Right lung (tissue), 5 donors: ENCODE measurements around the gene RRM1. TPM values are rescaled to one million over a fixed set of nuclear protein-coding genes. Genes with fewer than 3 reads are reported as not detected.
"Not testable (repeated sequence)": the region's sequence is repeated elsewhere in the genome, so short reads cannot be mapped to it uniquely, and the experiment has no call there.

ENCODE experiments used
- DNase-seq, 2 donors: peaks; one replicate each; pipeline ENCODE4 v3.0.0-alpha.2; 2013
- polyA plus RNA-seq, 5 donors: library from polyadenylated mRNA; unstranded; fragments of 120-200 nt; gene quantifications; one replicate each; pipeline versions ENCODE4 v1.2.1 to v1.2.3, GENCODE V29; 2013; ENCODE audit warnings: inconsistent platforms in 1 of 5, low replicate concordance in 1 of 5; ENCODE audit not compliant: insufficient read length in 5 of 5, insufficient read depth in 1 of 5

Gene RRM1
- polyA plus RNA-seq, 5 donors: 50.7 to 98.1 (median 72.4) TPM

DNA sequence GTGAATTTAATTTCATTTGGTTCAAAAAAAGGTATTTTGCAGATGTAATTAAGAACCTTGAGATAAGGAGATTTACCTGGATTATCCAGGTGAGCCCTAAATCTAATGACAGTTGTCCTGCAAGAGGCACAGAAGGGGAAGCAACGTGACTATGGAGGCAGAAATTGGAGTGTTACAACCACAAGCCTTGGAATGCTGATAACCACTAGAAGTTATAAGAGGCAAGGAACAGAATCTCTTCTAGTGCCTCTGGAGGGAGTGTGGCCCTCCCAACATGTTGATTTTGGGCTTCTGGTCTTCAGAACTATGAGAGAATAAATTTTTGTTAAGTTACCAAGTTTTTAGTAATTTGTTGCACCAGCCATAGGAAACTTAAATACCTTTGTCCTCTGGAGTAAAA lies 32.8 kb downstream of the RRM1 start:
- no peak for DNase-seq

DNA sequence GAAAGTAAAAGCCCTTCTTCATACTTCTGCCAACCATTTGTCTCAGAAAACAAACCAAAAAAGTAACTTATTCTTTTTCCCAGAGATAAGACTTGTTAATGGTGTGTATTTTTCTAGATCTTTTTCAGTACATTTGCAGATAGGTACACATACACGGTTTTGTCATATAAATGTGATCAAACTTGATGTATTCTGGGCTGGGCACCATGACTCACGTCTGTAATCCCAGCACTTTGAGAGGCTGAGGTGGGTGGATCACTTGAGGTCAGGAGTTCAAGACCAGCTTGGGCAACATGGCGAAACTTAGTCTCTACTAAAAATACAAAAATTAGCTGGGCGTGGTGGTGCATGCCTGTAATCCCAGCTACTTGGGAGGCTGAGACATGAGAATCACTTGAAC lies 35.6 kb downstream of the RRM1 start:
- DNase-seq: not testable (repeated sequence)

DNA sequence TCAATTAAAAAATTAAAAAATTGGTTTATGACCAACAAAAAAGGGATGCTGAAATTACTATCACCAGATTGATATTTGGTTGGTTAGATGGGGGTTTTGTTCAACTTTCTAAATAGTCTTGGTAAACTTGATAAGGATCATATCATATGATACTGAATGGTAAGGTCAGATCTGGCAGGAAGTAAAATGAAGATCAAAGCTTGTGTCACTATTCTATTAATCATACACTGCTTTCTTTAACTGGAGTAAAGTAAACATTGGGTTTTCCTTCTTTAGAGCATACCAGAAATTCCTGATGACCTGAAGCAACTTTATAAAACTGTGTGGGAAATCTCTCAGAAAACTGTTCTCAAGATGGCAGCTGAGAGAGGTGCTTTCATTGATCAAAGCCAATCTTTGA lies 40.2 kb downstream of the RRM1 start:
- no peak for DNase-seq

DNA sequence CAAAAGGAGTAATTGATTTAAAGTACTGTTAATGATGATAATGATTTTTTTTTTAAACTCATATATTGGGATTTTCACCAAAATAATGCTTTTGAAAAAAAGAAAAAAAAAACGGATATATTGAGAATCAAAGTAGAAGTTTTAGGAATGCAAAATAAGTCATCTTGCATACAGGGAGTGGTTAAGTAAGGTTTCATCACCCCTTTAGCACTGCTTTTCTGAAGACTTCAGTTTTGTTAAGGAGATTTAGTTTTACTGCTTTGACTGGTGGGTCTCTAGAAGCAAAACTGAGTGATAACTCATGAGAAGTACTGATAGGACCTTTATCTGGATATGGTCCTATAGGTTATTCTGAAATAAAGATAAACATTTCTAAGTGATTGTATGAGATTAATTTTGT lies 43.9 kb downstream of the RRM1 start:
- DNase-seq: no peak

DNA sequence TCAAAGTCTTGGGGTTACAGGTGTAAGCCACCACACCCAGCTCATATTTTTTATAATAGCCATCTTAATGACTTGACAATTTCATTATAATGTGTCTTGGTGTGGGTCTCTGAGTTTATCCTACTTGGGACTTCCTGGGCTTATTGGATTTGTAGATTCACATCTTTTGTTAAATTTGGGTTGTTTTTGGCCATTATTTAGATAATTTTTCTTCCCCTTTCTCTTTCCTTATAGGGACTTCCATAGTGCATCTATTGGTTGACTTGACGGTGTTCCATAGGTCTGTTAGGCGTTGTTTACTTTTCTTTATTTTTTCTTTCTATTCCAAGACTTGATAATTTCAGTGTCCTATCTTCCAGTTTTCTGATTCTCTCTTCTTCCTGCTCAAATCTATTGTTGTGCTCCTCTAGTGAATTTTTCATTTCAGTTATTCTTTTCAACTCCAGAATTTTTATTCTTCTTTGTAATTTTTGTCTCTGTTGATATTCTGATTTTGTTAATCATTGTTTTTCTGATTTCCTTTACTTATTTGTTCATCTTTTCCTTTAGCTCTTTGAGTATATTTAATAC lies 45.6 kb downstream of the RRM1 start:
- DNase-seq: no peak

DNA sequence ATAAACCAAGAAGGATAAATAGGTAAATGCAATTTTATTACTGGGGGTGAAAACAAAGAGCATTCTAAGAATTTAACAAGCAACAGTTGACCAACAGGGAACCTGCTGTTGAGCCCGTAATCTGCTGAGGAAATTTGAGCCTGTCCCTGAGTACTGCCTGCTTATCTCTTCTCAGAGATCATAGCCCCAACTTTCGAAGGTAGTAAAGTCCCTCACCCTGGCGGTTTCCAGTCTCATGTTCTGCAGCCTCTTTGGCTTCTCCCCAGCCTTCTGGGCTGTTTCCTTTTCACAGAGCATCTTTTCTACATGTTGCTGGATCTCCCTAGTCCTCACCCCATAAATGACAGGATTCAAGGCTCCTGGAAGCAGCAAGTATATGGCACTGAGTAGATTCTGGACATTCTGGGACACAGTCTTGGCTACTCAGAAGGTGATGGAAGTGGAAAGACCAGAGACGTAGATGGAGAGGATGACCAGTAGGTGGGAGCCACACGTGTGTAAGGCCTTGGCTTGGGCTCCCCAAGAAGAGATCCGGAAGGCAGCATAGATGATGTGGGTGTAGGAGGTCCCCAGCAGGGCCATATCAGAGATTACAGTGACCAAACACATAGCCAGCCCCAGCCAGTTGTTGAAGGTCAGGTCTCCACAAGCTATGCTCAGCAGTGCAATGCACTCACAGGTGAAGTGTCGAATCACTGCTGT lies 51.6 kb downstream of the RRM1 start:
- DNase-seq: no peak

DNA sequence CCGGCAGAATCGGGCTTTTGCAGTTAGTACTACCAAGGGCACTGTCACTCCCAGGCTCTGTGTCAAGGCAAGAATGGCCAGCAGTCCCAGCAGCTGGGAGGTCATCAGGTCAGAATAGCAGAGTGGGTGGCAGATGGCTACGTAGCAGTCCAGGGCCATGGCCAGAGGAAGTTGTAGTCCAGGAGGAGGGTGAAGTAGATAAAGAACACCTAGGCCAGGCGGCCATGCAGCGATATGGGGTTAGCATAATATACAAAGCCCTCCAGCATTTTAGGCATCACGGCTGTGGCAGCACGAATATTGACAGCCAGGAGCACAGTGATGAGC lies 52.1 kb downstream of the RRM1 start:
- no peak for DNase-seq

DNA sequence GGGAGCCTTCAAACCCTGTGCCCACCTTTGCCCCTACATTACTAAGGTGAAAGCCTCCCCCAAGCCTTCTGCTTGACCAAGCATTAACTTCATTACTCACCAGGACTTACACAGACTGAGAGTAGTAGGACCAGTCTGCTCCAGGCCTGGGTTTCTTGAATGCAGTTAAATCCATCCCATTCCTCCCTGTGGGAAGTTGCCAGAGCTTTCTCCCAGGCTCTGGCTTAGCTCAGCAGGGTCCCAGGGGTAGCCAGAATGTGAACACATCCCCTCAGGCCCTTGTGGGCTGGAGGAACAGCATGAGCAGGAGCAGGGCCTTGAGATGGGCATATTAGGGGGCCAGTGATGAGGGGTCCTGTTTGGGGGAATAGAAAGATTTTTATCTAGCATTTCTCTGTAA lies 59.9 kb downstream of the RRM1 start:
- DNase-seq: no peak

DNA sequence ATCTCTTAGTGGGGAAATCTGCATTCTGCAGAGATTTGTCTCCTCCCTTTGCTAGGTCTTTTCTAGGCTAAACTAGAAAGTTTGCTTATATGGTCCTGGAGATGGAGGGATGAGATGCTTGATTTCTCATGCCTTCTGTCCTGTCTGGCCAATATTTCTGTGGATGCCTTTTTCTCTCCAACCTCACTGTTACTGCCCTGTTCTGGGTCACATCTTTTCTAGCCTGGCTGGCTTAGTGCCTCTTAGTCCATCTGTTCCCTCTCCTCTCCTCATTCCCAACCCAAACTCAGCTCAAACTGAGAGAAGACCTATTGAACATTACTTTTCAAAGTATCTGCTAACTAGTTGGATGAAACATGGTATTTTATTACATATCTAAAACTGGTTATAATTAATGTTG lies 62.0 kb downstream of the RRM1 start:
- no peak for DNase-seq

DNA sequence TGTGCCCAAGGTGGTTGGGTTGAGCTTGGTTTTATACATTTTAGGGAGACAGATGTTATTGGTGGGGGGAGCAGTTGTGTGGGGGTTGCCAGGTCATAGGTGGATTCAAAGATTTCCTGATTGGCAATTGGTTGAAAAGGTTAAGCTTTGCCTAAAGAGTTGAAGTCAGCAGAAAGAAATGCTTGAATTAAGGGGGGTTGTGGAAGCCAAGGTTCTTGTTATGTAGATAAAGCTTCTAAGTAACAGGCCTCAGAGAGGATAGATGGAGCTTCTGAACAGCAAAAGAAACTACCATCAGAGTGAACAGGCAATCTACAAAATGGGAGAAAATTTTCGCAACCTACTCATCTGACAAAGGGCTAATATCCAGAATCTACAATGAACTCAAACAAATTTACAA lies 64.2 kb downstream of the RRM1 start:
- not testable (repeated sequence) for DNase-seq

DNA sequence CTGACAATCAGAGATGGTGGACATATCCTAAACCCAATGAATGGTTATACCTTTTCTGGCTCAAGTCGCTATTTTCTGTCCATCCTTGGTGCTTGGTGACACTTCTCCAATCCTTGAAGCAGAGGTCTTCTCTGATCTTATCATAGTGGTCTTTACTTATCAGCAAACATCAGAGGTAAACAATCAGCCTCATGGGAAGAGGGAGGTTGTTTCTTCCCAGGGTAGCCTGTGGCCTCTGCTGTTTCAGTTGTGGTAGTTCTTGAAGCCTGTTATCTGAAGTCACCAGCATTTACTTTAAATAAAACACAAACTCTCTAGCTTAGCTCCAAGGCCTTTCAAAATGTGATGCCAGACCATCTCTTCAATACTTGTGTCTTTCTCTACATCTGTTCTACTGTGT lies 66.7 kb downstream of the RRM1 start:
- no peak for DNase-seq

DNA sequence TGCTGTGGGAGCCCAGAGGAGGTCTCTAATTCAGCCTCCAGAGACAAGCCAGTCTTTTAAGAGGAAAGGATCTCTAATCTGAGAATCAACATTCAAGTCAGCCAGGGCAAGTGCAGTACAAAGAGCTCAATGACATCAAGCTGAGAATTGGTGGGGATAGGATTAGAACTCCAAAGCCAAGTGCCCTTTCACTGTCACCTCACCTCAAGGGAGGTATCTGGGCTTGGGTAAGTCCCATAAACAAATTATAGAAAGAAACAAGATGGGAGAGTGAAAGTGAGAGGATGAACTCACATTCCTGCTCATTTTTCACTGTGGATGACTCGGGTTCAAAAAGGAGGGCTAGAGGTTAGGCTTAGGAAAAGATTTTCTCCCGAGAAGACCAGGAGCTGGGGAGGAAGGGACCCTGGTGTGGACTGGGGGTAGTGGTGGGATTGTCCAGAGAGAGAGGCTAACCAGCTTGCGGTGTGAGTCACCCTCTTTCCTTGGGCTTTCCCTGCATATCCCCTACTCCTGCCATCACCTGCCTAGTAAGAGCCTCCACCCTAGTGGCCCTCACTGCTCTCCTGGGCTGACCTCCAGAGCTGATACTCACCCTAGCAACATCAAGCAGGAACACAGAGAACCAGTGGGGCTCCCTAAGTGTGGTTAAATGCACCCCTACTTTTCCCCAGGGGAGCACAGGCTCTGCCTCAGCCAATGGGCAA lies 70.4 kb downstream of the RRM1 start:
- no peak for DNase-seq

DNA sequence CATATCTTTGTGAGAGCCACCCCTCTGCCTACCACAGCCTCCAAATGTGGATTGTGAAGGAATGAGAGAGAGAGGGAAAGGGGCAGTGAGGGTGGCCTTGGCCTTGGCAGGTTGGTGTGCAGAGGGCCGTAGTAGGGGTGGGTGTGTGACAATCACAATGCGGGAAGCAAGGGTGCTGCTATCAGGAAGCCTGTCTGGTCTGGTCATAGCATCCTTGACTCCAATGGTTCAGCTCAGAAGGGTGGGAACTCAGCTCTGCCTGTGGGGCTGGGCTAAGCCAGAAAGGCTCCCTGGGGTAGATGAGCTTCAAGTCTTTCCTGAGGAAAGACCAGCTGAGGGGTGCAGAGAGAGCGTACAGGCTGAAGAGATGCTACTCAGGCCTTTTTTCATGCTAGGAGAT lies 72.7 kb downstream of the RRM1 start:
- no peak for DNase-seq

DNA sequence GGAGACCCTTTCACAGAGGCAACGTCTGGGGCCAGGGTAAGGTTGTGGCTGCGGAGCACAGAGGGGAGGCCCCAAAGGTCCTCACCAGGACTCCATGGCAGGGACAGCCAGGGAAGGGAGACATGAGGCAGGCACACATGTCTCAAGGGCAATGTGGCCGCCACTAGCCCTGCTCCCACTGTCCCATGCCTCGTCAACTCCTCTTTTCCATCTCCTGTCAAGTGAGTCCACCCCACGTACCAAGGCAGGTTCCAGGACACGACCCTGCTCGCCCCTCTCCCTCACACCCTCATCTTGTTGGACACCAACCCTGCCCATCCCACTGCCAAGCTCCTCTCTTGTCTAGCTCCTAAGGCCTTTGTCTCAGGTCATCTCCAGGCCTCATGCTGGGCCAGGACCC lies 73.2 kb downstream of the RRM1 start:
- no peak for DNase-seq

DNA sequence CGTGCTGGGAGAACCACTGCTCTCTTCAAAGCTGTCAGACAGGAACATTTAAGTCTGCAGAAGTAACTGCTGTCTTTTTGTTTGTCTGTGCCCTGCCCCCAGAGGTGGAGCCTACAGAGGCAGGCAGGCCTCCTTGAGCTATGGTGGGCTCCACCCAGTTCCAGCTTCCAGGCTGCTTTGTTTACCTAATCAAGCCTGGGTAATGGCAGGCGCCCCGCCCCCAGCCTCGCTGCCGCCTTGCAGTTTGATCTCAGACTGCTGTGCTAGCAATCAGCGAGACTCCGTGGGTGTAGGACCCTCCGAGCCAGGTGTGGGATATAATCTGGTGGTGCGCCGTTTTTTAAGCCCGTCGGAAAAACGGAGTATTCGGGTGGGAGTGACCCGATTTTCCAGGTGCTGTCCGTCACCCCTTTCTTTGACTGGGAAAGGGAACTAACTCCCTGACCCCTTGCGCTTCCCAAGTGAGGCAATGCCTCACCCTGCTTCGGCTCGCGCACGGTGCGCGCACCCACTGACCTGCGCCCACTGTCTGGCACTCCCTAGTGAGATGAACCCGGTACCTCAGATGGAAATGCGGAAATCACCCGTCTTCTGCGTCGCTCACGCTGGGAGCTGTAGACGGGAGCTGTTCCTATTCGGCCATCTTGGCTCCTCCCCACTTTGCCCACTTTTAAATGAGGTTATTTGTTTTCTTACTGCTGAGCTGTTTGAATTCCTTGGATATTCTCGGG lies 81.2 kb downstream of the RRM1 start:
- DNase-seq: not testable (repeated sequence)

DNA sequence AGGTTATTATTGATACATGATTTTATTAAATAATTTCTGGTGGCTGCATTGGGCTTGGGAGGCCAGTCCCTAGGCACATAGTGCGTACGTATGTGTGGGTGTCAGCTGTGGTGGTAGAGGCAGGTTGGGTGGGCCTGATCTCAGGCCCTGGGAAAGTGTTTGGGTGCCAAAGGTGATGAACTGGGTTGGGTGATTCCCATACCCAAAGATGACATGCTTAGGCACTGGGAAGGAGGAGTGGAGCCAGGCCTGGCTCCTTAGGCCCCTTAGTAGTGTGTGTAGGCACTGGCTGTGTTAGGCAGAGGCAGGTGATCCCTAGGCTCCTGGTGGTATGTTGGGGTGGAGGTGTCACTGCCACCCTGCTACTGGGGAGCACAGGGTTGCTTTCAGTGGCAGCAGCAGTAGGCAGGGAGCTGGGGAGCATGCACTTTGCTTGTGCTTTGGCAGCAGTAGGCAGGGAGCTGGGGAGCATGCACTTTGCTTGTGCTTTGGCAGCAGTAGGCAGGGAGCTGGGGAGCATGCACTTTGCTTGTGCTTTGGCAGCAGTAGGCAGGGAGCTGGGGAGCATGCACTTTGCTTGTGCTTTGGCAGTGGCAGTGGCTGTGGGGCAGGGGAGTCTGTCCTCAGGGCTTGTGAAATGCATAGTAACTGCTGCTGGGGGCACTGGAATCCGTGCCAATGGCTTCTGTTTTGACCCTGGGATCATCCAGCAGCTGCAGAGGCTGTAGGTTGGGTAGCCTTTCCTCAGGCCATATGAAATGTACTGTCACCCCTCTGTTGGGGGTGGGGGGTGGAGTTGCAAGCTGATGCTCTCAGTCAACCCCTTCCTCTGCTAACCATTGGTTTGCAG lies 84.4 kb downstream of the RRM1 start:
- DNase-seq: no peak

DNA sequence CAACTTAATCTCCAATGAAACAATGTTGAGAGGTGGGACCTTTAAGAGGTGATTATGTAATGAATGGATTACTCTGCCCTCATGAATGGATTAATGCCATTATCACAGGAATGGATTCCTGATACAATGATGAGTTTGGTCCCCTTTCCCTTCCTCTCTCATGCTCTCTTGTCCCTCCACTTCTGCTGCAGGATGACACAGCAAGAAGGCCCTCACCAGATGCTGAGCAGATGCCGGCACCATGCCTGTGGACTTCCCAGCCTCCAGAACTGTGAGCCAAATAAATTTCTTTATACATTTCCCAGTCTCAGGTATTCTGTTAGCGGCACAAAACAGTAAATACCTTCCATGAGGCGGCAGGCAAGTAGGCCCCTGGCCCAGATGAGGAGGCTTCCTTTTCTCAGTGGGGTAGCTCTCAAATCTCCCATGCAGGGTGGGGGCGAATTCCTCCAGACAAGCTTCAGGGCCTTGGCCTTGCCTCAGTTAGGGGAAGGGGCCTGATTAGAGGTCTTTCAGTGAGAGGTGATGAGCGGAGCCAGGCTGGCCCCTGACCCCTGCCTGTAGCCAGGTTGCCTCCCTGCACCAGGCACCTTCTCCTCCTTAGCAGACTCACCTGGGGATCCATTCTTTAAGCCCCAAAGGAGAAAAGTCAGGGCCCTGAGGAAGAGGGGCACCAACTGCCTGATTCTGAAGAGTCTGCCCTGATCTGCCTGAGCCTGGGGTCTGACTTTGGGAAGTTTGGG lies 86.0 kb downstream of the RRM1 start:
- DNase-seq: no peak

DNA sequence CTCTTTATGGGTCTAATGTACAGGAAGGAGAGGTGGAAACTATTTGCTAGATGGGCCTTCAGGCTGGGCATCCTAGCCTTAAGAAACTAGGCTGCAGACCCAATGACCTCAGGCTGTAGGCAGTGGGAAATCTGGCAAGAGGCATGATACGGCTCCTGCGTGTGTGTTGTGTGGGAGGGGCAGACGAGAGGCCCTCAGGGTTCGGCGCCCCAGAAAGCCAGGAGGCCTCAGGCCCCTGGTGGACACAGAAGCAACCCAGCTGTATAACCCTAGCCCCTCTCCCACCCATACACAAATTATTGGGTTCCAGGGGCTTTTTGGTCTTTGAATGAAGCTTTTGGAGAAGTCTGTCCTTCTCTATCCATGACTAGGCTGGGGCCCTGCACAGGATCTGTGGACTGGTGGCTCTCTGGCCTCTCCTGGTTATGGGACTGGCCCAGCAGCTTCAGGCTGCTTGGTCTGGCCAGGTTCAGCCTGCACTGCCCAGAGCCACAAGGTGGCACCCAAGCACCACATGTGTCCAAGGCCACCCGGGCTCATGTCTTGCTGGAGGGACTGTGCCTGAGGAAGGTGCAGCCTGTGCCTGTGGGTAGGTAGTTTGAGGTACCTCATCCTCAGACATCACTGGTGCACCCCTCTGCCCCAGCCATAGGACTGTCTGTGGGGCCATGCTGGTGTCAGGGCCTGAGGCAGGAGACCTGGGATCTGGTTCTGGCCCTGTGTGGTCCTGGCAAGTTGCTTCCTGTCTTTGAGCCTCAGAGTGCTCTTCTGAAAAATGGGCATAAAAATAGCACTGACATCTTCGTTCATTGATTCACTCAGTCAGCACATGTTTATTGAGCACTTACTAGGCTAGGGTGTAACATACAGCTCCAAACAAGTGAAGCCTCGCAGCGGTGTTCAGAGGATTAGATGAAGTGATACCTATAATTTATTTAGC lies 87.5 kb downstream of the RRM1 start:
- peak; percentile 13 to 24 for DNase-seq

DNA sequence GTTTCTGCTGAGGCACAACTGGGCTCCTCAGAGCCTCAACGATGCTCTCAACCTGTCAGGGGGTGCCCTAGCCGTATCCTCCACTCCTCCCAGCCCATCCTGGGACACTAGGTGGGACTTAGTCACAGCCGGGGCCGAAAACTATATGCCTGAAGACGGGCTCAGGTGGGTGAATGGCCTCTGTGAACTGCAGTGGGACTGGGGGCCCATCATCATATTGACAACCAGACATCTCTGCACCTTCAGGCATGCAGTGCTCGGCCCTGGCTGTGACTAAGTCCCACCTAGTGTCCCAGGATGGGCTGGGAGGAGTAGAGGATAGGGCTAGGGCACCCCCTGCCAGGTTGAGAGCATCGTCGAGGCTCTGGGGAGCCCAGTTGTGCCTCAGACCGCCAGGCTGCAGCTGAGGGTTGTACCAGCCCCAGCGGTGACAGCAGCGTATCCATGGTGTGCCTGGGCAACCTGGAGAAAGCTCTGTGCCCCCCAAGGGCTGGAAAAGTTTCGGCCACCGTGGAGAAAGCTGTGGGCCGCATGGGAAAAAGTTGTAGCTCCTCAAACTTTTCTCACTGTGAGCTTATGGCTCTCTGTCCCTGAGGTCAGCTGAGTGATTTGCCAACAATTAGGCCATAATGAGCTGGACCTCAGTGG lies 88.9 kb downstream of the RRM1 start:
- no peak for DNase-seq
